Measurements from ENCODE around the gene EEF1A2. TPM values are rescaled to one million over a fixed set of nuclear protein-coding genes. Genes with fewer than 3 reads are reported as not detected.

The EEF1A2 gene
- total RNA-seq, 1 donor from 2014 or later = 20.0 TPM

DNA sequence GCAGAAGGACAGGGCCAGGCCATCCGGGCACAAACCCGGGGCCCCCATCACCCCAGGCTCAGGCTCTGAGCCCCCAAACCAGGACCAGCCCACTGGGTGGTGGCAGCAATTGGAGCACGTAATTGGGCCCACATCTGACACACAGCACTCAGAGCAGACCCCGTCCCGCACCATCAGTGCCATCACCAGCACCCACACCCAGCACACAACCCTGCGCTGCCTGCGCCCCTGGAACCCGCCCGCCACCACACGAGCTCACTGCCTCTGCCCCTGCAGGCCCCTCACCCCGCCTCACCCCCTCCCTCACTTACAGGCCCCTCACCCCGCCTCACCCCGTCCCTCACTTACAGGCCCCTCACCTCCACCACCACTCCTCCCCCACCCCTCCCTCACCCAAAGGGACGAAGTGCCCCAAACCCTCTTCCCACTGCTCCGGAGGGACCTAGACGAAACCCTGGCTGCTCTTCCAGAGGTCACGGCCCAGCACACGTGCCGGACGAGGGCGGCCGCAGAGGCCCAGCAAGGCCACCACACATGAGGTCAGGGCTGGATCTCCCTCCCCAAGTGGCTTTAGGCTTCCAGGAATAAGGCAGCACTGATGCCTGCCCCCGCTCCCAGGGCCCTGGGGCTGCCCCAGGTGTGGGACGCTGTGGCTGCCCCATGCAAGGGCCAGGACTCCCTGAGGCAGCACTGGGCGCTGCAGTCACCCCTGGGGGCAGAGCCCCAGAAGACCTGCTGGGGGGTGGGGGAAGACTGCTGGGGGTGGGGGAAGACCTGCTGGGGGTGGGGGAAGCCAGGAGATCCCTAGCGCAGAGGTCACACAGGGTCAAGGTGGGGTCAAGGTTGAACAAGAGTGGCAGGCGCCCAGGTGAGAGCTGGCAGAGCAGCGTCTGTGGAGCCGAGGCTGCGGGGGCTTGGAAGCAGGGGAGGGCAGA is 48.8 kb downstream of the EEF1A2 start:
- TF ChIP-seq CTCF (conservative IDR thresholded peaks at IDR 0.05; ENCODE audit: low read depth, low read length) = no peak
- no peak overlapping the region for H3K4me3 ChIP-seq (ENCODE audit: low read depth, low read length)
- no peak for DNase-seq (ENCODE audit: low read depth)

DNA sequence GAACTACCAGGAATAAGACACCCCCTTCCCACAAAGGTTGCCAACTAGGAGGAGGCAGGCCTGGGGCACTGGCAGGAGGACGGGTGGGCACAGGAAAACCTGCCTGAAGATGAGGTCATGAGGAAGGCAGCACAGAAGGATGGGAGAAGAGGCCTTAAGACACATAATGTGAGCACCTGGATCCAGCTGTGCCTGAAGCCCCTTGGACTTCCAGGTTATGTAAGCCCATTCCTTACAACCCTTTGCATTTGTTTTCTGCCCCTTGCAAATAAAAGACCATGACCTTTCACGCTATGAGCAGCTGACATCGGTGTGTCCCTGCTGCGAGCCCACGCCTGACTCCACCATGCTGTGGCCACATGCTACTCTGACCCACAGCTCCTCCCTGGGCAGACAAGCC is 49.9 kb downstream of the EEF1A2 start:
- no peak for TF ChIP-seq CTCF (conservative IDR thresholded peaks at IDR 0.05; ENCODE audit: low read depth, low read length)
- DNase-seq (ENCODE audit: low read depth) = no peak
- H3K4me3 ChIP-seq (ENCODE audit: low read depth, low read length) = no peak overlapping the region

DNA sequence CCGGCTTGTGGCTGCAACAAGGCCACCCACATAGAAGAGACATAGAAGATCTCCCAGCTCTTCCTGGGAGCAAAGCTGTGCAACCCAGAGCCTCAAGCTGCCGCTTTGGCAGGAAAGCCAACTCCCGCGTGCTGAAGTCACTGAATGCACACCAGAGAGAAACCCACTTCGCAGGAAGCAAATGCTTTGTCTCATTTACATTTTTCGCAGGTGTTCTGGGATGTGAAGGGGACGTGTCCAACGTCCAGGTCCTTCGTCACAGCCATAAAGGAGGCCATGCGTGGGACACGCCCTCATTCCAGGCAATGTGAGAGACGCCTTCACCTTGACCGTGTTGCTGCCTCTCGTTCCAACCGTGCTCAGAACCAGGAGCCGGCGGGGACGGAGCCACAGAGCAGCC is 50.9 kb downstream of the EEF1A2 start:
- no peak for TF ChIP-seq CTCF (conservative IDR thresholded peaks at IDR 0.05; ENCODE audit: low read depth, low read length)
- no peak for DNase-seq (ENCODE audit: low read depth)
- H3K4me3 ChIP-seq (ENCODE audit: low read depth, low read length) = no peak overlapping the region

DNA sequence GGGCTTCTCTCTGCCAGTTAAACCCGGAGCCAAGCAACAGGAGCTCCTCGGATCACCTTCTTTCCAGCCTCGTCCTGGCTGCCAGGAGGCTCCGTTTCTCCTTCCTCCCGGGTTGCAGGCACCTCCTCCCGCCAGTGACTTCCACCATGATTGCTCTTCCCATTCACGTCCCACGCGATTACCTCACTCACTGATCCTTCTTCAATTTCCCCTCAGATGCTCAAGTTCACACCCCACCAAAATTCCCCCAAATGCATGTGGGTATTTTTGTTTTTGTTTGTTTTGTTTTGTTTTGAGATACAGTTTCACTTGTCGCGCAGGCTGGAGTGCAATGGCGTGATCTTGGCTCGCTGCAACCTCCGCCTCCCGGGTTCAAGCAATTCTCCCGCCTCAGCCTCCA is 51.6 kb downstream of the EEF1A2 start:
- no peak overlapping the region for H3K4me3 ChIP-seq (ENCODE audit: low read depth, low read length)
- no peak for TF ChIP-seq CTCF (conservative IDR thresholded peaks at IDR 0.05; ENCODE audit: low read depth, low read length)
- no peak for DNase-seq (ENCODE audit: low read depth)

DNA sequence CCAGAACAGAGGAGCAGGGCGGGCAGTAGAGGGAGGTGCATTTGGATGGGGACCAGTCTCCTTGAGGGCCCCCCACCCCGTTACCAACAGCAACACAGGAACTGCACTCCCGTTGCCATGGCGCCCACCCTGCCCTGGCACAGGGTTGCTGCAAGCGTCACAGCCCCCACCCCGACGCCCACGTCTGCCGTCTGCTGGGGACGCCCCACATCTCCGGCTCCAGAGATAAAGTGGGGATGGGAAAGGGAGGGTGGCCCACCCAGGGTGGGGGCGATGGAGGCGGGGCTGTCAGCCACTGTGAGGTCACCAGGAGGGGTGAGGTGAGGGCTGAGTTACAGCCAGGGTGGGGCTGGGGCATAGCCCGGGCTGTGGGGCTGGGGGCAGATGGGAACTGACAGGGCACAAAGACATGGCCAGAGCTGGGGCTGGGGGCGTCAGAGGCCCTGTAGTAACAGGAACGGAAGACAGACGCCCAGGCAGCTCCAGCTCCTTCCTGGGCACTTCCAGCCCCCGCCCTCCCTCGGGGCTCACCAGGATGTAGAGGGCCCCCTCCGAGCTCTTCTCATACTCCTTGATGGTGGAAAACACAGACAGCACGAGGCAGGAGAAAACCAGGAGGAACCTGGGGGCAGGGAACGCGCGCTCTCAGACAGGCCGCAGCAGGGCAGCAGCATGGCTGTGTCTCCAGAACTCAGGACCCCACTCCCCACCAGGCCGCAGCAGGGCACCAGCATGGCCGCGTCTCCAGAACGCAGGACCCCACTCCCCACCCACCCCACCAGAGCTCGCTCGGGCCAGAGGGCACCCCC is 52.5 kb downstream of the EEF1A2 start:
- H3K4me3 ChIP-seq (ENCODE audit: low read depth, low read length) = no peak overlapping the region
- no peak for TF ChIP-seq CTCF (conservative IDR thresholded peaks at IDR 0.05; ENCODE audit: low read depth, low read length)
- DNase-seq (ENCODE audit: low read depth) = no peak

DNA sequence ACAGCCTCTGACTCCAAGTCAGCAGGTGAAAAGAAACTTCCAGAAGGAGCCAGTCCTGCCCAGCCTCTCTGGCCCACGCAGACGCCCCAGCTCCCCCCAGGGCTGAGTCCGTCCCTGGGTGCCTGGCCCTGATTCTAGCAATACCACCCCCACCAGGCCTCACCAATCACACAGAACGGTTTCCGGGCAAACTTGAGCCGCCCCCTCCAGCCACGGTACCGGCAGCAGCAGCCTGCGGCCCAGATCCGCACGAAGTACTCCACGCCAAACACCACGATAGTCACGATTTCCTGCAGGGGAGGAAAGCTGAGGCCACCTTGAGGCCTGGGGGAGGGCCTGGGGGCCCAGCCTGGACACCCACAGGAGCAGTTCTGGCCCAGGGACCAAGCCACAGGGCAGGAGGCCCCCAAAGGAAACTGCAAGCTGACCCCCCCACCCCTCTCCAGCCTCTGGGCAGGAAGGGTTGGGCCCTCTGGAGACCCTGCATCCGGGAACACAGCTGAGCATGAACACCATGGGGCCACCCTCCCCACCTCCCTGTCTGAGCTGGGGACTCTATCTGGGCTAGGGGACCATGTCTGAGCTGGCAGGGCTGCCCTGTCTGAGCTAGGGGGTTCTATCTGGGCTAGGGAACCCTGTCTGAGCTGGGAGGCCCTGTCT is 53.7 kb downstream of the EEF1A2 start:
- no peak for TF ChIP-seq CTCF (conservative IDR thresholded peaks at IDR 0.05; ENCODE audit: low read depth, low read length)
- H3K4me3 ChIP-seq (ENCODE audit: low read depth, low read length) = no peak overlapping the region
- no peak for DNase-seq (ENCODE audit: low read depth)
